Stimulated activated CD8-positive, alpha-beta memory T cell treated with anti-CD3 and anti-CD28 coated beads, Interleukin-15, amount 100 ng/mL, for 1 hour (primary cell): ENCODE measurements around the gene SLC66A3.
"Not testable (repeated sequence)": the region's sequence is repeated elsewhere in the genome, so short reads cannot be mapped to it uniquely, and the experiment has no call there.

Experiments
- DNase-seq: peaks from one replicate; pipeline ENCODE4 v3.0.0-alpha.2; 2020; ENCODE audit warnings: low read depth

SLC66A3 gene

DNA sequence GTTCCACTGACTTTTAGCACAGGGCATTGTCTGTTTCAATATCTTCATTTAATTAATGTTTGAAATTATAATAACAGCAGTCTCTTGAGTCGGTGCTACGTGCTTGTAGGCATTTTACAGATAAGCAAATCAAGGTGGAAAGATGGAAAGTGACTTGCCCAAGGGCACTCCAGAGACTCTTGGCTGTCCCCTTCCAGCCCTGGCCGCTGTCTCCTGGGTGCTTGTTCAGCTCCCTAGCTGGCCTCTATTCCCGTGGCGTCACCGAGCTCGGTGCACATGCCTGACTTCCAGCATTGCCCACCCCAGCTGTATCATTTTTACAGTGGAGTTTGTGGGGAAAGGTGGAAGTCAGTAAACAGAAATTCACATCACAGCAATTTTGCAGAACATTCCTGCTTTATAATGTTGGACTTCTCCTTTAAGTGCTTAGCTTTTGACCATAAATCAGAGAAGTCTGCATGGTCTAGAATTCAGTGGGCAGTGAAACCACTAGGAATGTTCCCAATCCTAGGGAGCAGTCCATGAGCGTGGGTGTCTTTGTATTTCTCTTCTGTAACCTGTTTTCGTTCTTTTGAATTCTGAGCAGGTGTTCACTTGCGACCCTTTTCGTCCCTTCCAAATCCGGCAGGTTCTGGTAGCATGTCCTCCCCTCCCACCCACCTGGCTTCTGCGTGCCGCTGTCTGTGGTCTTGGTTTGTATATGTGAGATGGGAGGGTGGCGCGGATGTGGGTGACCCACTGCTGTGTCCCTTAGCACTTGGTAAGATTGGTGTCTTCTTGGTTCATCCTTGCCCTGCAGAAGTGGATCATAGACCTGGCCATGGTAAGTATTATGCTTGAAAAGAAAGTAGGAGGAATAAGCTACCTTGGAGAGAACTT lies 8.4 kb downstream of the SLC66A3 start:
- no peak for DNase-seq

DNA sequence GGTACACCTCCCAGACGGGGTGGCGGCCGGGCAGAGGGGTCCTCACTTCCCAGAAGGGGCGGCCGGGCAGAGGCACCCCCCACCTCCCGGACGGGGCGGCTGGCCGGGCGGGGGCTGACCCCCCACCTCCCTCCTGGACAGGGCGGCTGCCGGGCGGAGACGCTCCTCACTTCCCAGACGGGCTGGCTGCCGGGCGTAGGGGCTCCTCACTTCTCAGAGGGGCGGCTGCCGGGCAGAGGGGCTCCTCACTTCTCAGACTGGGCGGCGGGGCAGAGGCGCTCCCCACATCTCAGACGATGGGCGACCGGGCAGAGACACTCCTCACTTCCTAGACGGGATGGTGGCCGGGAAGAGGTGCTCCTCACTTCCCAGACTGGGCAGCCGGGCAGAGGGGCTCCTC lies 9.8 kb downstream of the SLC66A3 start:
- not testable (repeated sequence) for DNase-seq

DNA sequence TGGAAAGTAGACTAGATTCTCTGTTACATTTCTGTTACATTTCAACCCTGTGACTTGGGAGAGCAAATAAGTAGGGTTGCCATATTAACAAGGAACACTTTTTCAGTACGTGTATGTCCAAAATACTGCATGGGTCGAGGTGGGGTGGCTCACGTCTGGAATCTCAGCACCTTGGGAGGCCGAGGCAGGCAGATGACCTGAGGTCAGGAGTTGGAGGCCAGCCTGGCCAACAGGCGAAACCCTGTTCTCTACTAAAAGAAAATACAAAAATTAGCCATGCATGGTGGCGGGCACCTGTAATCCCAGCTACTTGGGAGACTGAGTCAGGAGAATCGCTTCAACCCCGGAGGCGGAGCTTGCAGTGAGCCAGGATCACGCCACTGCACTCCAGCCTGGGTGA lies 11.2 kb downstream of the SLC66A3 start:
- DNase-seq: no peak

DNA sequence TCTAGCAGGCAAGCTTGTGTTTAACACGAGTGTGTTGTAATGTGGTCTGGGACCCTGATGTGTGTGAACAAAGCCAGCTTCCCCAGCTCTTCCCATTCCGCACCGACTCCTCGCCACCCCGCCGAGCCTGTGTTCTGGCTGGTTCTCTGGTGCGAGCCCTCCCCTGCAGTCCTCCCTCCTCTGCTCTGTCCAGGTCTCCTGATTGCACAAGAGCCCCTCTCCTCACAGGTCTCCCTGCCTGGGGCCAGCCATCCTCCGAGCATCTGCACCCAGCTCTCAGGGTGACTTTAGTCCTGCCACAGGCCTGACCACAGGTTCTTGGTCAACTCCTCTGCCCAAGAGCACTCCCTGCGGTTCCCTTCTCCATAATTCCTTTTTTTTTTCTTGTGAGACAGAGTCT lies 13.2 kb downstream of the SLC66A3 start:
- no peak for DNase-seq

DNA sequence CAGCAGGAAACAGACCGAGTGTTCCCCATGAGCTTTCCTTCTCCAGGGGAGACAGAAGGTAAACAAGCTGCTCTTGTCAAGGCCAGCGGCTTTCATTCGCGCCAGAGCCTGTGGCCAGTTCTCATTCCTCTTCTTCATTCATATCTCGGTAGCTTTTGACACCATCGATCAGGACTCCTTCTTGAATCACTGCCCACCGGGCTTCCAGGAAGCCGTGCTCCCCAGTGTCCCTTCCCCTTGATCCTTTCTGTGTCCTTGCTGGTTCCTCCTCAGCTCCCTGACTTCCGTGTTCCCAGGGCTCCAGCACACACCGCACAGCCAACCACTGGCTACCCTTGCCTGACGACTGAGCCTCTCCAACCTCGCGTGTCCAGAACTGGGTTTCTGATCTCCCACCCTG lies 14.1 kb downstream of the SLC66A3 start:
- DNase-seq: no peak

DNA sequence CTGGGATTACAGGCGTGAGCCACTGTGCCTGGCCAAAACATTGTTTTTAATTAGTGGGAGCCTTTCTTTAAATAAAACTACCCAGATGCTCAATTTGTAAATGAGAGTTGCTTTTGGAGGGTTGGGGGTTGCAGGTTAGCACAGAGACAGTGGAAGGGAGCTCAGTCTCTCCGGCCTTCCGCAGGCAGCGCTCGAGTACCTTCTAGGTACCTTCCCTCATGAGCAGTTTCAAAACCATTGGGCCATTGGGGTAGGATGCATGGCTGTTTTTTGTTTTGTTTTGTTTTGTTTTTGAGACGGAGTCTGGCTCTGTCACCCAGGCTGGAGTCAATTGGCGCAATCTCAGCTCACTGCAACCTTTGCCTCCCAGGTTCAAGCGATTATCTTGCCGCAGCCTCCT lies 19.0 kb downstream of the SLC66A3 start:
- no peak for DNase-seq

DNA sequence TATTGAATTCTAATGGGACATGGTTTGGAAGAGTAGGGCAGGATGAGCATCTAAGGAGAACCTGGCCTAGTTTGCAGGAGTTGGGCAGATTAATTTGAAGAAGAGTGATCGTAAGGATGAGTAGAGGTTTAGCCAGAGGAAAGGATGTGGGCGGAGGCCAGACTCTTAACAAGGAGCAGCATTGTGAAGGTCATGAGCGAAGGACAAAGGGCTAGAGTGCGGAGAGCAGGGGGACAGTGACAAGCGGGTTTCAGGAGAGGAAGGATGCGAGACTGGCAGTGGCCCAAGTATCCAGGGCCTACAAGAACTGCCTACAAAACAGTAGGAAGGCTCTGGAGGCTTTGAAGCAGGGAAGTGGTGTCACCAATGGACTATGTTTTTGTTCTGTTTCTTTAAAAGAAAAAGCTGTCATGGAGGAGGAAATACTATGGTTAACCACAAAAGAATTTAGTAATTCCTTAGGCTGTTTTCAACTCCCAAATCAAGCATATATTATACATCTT lies 20.1 kb downstream of the SLC66A3 start:
- no peak for DNase-seq

DNA sequence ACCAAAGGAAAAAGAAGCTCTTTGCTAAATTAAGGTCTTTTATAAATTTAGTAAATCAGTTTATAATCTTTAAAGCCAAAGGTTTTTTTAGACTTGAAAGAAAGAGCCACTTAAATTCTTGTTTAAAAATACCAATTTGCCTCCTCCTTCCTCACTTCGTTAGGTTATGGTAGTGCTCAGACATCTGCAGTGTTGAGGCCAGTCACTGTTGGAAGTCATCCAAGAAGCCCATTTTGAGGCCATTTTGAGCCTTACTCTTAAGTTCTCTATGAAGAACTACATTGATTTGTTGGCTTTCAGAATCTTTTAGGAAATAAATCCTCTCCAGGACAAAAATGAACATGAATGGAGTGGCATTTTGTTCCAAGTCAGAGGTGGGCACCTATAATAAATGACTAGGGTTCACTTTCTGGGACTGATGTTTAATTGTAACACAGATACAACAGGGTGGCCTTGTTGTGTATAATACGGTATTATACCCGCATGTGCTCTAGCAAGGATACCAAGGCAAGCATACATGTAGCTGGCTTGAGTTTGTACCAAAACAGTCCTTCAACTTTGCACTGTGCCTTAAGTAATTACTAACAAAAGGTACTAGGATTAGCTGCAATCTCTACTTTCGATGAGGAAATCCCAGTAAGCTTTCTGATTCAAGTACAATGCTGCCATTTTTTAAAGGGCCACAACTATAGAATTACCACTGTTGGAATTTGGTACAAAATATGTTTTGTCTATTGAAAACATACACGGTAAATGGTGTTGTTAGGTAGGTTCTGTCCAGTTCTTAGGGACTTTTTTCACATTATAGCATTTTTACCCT lies 22.8 kb downstream of the SLC66A3 start:
- no peak for DNase-seq

DNA sequence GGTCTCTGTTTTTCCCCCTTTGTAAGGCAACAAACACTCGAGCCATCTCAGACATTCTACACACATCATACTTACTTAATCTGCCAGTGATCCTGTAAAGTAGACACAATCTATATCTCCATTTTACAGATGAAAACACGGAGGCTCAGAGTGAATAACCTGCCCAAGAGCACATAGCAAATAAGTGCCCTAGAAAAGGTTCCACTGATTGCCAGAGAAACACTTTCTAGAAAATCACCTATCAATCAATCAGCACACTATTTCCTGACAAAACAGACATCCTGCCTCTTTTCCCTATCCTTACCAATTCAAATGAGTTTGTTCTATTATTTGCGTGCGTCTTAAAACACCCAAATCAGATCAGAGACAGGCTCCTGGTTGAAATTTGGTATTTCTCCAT lies 23.9 kb downstream of the SLC66A3 start:
- no peak for DNase-seq

DNA sequence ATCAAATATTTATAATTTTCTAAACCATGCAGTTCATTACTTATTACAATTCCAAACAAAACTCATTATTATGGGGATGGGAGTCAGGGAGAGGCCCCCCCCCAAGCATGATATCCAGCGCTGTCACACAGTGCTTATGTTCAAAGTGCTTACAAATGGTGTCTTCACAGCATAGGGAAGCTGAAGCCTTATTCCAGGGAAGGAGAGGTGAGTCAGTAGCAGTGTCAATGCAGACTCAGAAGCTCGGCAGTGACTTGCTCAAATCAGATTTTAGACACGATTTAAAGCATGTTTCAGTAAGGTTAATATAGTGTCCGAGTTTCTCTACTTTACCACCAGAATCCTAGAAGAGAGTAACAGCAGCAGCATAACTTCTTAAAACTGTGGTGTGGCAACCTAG lies 24.6 kb downstream of the SLC66A3 start:
- no peak for DNase-seq

DNA sequence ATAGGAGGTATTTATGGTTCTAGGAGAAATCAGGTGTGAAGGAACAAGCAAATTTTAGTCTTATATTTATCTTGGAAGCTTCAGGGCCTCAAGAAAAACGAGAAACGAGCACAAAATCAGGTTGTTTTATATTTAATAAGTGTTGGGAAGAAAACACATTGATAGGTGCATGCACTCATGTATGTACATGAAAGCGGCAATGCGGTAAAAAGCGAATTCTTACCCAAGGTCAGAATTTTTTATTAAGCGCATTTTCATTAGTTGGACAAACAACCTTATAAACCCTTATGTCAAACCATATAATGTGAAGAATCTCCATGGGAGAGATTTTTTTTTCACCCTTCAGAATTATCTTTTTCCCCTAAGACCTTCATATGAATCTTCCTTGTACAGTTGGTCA lies 25.4 kb downstream of the SLC66A3 start:
- no peak for DNase-seq

DNA sequence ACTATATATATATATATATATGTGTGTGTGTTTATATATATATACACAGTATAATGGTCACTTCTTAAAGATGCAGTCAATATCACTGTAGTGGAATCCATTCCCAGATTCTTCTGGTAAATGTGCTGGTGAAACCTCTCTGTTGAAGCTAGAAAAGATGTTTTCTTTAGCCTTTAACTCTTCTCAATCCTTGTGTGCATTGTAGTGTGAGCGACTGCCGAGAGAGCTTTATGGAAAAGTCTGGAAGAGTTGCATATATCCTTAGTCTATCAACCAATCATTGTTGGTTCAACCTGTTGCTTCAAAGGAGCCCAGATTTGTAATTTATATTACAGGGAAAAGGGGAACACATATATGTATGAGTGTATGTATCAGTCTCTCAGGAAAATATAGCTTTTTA lies 27.7 kb downstream of the SLC66A3 start:
- no peak for DNase-seq

DNA sequence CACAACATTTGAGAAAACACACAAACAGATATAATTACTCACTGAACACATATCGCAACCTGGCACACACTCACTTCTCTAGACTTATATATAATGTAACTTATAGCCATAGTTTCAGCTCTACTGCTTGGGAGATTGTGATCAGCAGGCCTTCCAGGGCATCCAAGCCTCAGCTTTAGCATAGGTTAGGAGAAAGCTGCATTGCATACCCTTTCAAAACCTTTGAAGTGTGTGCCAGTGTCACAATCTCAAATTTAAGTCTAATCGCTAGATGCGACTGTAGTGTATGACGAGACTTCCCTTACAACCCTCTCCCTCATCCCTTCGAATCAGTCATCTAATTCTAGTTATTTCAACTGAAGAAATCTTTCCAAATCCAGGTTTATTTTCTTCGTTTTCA lies 30.9 kb downstream of the SLC66A3 start:
- no peak for DNase-seq

DNA sequence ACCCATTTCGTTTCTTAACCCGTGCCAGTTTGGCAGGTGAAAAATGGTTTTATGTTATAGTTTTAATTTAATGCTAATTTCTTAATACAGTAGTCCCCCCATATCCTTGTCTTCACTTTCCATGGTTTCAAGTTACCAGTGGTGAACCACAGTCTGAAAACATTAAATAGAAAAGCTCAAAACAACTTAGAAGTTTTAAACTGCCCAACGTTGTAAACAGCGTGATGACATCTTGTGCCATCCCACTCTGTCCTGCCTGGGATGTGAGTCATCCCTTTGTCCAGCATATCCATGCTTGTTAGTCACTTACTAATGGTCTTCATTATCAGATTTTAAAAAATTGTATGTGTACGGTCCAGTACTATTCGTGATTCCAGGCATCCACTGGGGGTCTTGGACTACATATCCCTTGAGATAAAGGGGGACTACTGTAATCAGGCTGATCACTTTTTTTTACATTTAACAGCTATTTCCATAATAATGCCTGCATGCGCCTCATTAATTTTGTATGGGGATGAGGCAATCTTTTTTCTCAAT lies 31.9 kb downstream of the SLC66A3 start:
- no peak for DNase-seq

DNA sequence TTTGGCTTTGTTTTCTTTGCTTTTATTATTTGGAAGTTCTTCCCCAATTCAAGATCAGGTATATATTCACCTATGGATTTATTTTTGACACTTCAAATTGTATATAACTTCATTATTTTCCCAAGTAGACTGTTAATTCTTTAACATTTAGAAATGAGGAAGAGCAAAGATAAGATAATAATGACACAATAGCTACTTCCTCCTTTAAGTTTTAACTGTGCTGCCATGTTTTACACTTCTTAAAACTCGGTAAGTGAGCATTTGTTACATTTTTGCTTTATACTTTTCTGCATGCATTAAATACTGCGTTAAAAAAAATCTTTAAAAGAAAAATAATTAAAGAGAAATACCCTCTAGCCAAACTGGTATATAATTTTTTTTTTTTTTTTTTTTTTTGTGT lies 32.5 kb downstream of the SLC66A3 start:
- no peak for DNase-seq

DNA sequence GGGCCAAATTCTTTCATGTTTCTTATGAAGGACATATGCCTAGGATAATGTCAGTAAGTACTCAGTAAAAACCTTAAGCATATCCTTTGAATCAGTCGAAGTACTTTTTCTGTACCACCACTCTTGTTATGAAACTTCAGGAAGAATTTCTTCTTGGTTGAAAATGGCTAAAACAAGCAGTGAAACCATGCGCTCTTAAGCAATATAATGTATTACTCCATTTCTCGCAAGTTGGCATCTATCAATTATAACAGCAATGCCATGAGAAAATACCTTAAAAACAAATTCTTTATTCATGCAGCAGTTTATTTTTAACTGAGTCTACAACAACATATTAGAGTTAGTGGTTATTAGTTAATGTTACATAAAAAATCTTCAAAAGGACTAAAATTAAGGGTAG lies 41.0 kb downstream of the SLC66A3 start:
- DNase-seq: no peak

DNA sequence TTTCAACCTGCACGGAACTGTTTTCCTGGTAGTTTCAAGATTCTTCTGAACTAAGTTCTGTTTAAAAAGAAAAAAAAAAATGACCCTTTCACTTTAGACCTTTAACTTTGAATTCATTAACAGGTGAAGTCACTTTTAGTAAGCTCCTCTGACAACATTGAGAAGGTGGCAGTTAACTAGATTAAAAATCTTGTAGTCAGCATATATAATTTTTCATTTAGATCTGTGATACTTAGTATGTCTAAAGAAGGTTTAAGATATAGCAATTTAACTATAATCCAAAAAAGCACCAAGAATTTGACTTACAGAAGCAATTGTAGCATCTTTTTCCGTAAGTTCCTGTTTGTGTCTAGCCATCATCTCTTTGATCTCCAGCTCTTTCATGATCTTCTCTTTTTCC lies 45.4 kb downstream of the SLC66A3 start:
- no peak for DNase-seq

DNA sequence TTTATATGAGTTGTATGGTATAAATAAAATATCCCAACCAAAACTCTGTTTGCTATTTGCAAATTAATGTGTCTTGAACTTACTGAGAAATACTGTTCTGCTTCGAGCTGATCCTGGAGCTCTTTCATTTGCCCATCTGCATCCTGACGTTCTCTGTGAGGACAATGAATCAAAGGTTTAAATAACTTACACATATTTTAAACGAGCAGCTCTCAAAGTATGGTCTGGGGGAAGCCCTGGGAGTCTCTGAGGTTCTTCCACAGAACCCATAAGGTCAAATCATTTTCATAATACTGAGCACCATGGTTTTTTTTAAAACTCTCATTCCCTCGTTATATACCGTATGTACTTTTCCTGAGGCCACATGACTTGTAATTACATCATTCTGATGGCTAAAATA lies 46.7 kb downstream of the SLC66A3 start:
- DNase-seq: no peak

DNA sequence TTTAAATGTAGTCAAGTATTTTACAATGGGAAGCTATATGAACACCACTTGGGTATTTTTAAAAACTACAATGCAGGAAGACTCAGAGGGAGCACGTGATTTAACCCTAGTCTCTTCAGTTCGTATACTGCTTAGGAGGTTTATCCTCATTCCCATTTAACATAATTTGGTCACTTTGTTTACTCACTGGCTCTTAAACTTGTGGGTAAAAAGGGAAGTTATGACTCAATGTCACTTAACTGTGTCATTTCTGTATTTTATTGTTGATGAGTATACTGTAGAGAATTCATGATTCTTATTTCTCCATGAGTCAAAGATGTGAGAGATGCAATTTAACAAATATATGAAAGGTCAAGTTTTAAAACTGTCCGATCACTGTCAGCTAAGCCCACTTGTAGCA lies 48.2 kb downstream of the SLC66A3 start:
- no peak for DNase-seq

DNA sequence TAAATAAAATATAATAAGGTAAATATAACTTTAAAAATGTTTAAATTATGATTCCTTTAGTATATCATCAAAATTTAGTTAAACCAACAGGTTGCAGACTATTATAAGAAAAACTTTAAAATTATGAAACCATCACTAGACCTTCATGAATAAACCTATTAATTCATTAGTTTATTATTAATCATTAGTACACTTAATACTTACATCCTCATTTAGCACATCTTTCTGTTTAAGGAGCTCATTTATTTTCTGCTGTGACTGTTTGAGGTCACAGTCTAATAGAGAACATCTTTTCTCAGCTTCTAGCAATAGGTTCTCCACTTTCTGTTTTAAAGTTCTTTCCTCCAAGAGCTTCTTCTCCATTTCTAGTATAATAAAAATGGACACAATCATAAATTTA lies 52.8 kb downstream of the SLC66A3 start:
- DNase-seq: no peak

DNA sequence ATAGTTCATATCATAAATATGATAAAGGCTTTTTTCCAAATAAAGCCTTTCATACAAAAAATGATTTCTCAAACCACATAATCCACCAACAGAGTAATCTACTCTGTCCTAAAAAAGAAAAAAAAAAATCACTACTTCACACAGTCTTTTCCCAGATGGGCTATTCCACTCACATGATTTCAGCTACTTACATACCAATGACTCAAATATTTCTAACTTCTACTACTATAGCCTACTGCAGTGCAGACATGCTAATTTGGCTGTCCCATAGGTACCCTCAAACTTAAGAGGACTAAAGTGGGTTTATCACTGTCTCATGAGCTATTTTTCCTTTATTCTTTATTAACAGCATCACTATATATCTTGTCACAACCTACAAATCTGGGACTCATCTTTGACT lies 57.4 kb downstream of the SLC66A3 start:
- no peak for DNase-seq

DNA sequence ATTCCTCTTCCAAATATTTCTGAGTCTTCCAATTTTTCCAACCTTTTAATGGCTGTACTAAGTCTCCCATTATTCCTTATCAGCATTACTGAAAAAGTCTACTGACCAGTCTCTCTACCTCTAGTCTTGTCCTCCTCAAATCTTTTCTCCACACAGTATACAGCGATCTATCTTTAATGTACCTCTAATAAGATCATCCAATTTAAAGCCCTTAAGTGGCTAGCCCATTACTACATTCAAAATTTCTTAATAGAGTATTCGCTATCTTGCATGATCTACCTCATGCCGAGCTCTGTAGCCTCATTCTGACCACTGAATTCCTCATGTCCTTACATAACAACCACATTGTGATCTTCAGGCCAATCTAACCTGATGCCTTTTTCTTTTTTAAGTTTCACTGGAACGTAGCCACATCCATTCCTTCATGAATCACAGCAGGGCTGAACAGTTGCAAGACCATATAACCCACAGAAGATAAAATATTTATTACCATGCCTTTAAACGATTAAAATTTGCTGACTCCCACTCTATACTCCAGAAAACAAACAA lies 57.9 kb downstream of the SLC66A3 start:
- no peak for DNase-seq

DNA sequence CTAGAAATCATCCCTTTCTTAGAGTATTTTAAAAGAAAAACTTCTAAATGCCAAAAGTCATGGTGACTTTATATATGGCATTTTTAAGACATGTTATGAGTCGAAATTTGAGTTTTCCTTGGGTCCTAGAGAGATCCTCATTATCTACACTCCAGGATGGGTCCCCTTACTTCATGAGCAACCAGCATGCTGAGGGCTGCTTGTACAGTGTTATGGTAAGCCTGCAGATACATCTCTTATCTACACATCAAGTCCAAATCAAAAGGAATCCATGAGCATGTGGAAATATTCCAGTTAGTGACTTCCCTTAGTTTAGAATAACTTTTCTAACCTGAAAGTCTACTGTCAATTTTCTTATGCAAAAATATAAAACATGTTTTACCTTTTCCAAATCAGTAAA lies 58.7 kb downstream of the SLC66A3 start:
- no peak for DNase-seq
